Panc1 (cell line): Measurements from ENCODE around the gene EYA2.

Source experiments
- CTCF ChIP-seq: fragments of 450-650 bp; IDR thresholded peaks from 2 replicates; pipeline ENCODE4 v1.5.1; 2017; ENCODE audit warnings: mild to moderate bottlenecking
- POLR2AphosphoS5 ChIP-seq: IDR thresholded peaks from 2 replicates; pipeline ENCODE4 v1.6.1; 2012; ENCODE audit warnings: mild to moderate bottlenecking, low read depth, low read length, moderate library complexity
- REST ChIP-seq, 2 experiments: IDR thresholded peaks; 2 replicates each; pipeline ENCODE4 v1.6.1; 2011 to 2012; ENCODE audit warnings: low read depth in 2 of 2, control low read depth in 1 of 2, low read length in 1 of 2, mild to moderate bottlenecking in 1 of 2, moderate library complexity in 1 of 2; ENCODE audit not compliant: insufficient read depth in 1 of 2
- TCF7L2 ChIP-seq: IDR thresholded peaks from 2 replicates; pipeline ENCODE4 v1.6.1; 2011; ENCODE audit warnings: mild to moderate bottlenecking, low read depth, low read length, inconsistent platforms

- TF ChIP-seq CTCF (no peak), POLR2AphosphoS5 (no peak), TCF7L2 (no peak), REST (IDR thresholded peaks at IDR 0.05; ENCODE audit: insufficient read depth in 1 of 2, low read depth in 2 of 2, low read length in 1 of 2) (no peak)
Observed at GRCh38 chr20:47031004-47031403, 136.4 kb downstream of the EYA2 start.
